ENCODE results near the gene MDGA2.

MDGA2 gene

GRCh38 chr14:47065326-47065725, 610.1 kb downstream of the MDGA2 start:
- no peak for DNase-seq
- no peak for TF ChIP-seq CTCF (IDR thresholded peaks at IDR 0.05)
- Histone ChIP-seq H3K27ac (no peak overlapping the region), H3K4me3 (no peak overlapping the region), H3K27me3 (no peaks in the 10 kb centered on the region), H3K4me1 (no peaks in the 10 kb centered on the region), H3K9me3 (no peaks in the 10 kb centered on the region), H3K36me3 (no peaks in the 10 kb centered on the region)
- intact Hi-C loops (cut with DNase I; ENCODE audit: low total_unique reads): no loop called here

DNA sequence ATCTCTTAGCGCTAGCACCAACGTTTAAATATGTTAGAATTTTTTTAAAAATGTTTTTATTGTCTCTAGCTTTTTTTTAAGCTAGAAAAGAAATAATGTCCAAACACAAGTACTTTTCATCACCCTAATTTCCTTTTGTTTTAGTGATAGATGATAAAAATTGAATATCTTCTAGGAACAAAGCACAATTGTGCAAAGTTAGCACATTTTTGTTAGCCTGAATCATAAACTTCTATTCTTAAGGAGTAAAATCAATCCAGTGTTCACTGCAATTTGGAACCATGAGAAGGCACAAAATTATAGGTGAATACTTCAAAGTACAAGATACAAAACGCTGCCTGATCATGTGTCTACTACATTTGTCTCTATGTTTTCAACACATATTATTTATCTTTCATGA, 615.4 kb downstream of the MDGA2 start:
- H3K36me3 ChIP-seq: no peaks in the 10 kb centered on the region
- H3K27ac ChIP-seq: no peak overlapping the region
- no peaks in the 10 kb centered on the region for H3K27me3 ChIP-seq
- TF ChIP-seq CTCF (IDR thresholded peaks at IDR 0.05): no peak
- intact Hi-C loops (cut with DNase I; ENCODE audit: low total_unique reads): no loop called here
- no peak overlapping the region for H3K4me3 ChIP-seq
- H3K9me3 ChIP-seq: no peaks in the 10 kb centered on the region
- no peaks in the 10 kb centered on the region for H3K4me1 ChIP-seq
- no peak for DNase-seq

DNA sequence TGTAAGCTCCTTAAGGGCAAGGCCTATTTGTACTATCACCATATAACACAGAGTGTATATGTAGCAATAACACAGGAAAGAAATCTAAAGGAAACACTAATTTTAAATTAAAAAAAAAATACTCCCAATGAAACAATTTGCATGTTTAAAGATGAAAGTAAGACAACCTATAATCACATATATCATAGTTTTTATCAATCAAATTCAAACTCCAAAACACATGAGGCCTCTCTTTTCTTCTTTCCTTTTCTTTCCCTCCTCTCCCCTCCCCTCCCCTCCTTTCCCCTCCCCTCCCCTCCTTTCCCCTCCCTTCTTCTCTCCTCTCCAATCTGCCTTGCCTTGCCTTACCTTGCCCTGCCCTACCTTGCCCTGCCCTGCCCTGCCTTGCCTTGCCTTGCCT, 618.0 kb downstream of the MDGA2 start:
- Histone ChIP-seq H3K36me3 (no peaks in the 10 kb centered on the region), H3K27me3 (no peaks in the 10 kb centered on the region), H3K4me1 (no peaks in the 10 kb centered on the region), H3K27ac (no peak overlapping the region), H3K4me3 (no peak overlapping the region), H3K9me3 (no peaks in the 10 kb centered on the region)
- no peak for DNase-seq
- no peak for TF ChIP-seq CTCF (IDR thresholded peaks at IDR 0.05)
- intact Hi-C loops (cut with DNase I; ENCODE audit: low total_unique reads): no loop called here

DNA sequence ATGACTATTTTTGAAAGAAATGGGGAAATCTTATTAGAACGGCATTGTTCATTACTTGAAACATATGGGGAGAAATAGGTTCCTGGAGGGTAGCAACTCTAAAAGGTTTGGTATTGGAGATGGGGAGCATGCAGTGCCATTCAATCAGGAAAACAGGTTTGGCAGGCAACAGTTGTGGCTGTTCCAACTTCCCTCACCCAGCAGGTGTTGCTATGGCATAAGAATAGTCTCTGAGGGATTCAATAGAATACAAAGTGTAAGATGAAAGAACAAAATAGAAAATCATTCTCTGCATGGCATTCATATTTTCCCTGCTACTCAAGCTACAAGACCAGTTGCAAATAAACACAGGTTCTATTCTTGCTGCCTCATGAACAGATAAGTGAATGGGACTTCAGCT, 630.6 kb downstream of the MDGA2 start:
- no peak for TF ChIP-seq CTCF (IDR thresholded peaks at IDR 0.05)

DNA sequence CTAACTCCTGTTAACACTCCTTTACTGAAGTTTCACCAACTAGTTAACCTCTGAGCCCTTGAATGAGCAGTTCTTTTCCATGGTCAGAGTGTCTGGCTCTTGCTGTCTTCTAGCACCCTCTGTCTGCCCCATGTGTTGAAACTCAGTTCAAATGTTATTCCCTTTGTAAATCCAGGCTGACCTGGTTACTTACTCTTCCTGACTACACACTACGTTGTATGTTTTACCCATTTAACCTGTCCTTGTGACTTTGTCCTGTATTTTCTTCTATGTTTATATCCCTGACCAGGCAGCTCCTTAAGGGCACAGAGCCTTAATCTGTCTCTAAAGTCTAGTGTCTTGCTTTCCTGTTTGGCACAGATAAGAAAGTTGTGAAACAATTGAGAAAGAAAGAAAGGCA, 634.9 kb downstream of the MDGA2 start:
- no peaks in the 10 kb centered on the region for H3K27me3 ChIP-seq
- no peak for TF ChIP-seq CTCF (IDR thresholded peaks at IDR 0.05)
- H3K36me3 ChIP-seq: no peaks in the 10 kb centered on the region
- intact Hi-C loops (cut with DNase I; ENCODE audit: low total_unique reads): no loop called here
- H3K9me3 ChIP-seq: no peaks in the 10 kb centered on the region
- no peak for DNase-seq
- no peak overlapping the region for H3K27ac ChIP-seq
- no peaks in the 10 kb centered on the region for H3K4me1 ChIP-seq
- no peak overlapping the region for H3K4me3 ChIP-seq

More for the DNA sequence above, 630.6 kb downstream of the MDGA2 start:
- Histone ChIP-seq H3K27ac (no peak overlapping the region), H3K4me1 (no peaks in the 10 kb centered on the region), H3K4me3 (no peak overlapping the region), H3K9me3 (no peaks in the 10 kb centered on the region), H3K27me3 (no peaks in the 10 kb centered on the region), H3K36me3 (no peaks in the 10 kb centered on the region)
- no peak for DNase-seq
- intact Hi-C loops (cut with DNase I; ENCODE audit: low total_unique reads): no loop called here

- DNase-seq: no peak
- no peaks in the 10 kb centered on the region for H3K27me3 ChIP-seq
- no peaks in the 10 kb centered on the region for H3K4me1 ChIP-seq
- TF ChIP-seq CTCF (IDR thresholded peaks at IDR 0.05): no peak
- no peaks in the 10 kb centered on the region for H3K36me3 ChIP-seq
- H3K4me3 ChIP-seq: no peak overlapping the region
- H3K27ac ChIP-seq: no peak overlapping the region
- intact Hi-C loops (cut with DNase I; ENCODE audit: low total_unique reads): no loop called here
- H3K9me3 ChIP-seq: no peaks in the 10 kb centered on the region
These were observed 636.1 kb downstream of the MDGA2 start for GRCh38 chr14:47039336-47039735.

Data from tibial artery (tissue), 4 donors.